ENCODE data around the gene COL3A1.

Gene COL3A1

DNA sequence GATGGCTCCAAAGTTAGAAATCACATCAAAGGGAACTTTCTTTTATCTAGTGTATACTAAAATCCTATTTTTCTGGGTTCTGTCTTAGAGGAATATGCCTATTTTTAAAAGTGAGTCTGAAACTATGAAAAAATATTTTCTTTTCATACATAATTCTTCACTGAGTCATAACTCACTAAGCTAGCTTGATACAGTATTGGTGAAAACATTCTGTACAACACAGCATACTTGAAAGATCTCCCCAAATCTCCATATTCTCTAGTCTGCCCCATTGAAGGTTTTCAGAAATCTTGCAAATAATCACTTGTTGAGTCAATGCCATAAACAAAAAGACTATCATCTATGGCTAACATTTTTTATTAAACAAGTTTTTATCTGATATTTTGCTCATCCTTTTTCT, 44.5 kb downstream of the COL3A1 start:
- no peak for DNase-seq

- no peak for DNase-seq
These were observed 46.0 kb downstream of the COL3A1 start for GRCh38 chr2:189020179-189020578.

DNA sequence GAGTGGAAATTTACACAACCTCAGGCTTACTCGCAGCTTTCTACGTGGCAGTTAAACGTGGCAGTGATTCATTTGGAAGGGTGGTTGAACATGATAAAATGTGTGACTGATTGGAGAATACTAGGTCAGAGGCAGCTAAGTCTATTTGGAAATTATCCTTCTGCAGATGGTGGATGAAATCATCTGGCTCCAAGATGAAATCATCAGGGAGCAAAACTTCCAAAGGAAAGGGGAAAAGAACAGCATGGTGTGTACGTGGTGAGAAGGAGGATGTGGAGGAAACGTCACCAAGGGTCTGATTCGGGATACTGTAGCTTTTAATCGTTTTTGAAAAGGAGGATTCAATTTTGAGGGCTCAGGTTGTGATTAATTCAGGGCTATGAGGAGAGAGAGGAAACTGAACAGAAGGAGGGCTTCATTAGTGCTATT, 47.9 kb downstream of the COL3A1 start:
- DNase-seq = no peak

GRCh38 chr2:189022492-189022891, 48.3 kb downstream of the COL3A1 start:
- no peak for DNase-seq

DNA sequence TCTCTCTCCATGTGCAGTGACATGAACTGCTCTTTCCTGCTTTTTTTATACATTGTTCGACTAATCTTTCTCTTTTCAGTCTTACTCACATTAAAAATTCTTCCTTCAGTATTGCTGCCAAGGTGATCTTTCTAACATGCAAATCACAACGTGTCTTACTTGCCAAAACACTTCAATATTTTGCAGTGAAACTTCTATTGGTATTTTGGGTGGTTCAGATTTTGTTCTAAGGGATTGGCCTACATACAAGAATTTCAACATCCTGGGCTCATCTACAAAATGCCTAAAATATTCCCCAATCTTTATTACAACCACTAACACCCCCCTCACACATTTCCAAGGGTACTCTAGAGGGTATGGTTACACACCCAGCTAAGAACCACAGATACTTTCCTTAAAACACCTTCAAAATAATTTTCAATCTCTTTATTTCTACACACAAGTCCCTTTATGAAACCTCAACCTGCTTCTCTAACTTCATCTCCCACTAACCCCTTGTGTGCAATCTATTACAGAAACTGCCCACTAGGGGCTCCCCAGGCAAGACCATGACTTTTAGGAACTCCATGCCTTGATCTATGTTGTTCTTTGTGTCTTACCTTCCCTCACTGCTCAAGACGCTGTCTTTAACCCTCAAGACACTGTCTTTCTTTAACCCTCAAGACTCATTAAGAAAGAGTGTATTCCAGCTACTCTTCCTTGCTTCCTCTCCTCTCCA, 50.9 kb downstream of the COL3A1 start:
- no peak for DNase-seq

GRCh38 chr2:189037518-189037917, 63.3 kb downstream of the COL3A1 start:
- no peak for DNase-seq

DNA sequence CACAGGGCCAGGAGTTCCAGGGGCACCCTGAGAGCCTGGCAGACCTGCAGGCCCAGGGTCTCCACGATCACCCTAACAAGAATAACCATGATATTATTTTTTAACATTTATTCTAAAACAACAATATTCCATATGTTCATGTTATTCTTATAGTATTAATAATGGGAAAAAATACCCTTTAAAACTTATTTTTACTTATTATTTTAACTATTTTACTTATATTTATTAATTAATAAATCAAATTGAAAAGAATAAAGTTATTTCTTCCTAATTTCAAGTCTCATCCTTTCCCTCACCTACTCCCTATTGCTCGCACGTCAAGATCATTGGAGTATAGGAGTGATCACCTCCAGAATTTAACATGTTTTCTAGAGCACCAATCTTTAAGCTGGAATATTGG, 71.7 kb downstream of the COL3A1 start:
- DNase-seq = no peak

DNA sequence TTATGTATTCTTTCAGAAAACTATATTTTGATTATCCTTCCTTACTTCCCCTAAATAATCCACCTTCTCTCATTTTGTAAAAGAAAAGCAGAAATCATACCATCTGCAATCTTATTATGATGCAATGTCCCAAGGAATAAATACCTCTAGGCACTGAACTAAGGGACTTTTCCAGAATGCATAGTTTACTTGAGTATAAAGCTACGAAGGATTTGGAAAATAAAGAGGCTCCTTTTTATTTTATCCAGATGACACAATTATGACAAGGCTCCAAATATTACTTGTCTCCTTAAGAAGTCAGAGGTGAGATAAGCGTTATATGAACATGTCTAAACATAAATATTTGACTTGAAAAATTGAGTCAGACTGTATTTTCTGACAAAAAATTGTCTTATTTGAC, 72.1 kb downstream of the COL3A1 start:
- no peak for DNase-seq

GRCh38 chr2:189047171-189047888, 73.2 kb downstream of the COL3A1 start:
- no peak for DNase-seq

GRCh38 chr2:189048189-189048588, 74.0 kb downstream of the COL3A1 start:
- no peak for DNase-seq

GRCh38 chr2:189049709-189050164, 75.6 kb downstream of the COL3A1 start:
- no peak for DNase-seq

GRCh38 chr2:189050165-189050712, 76.1 kb downstream of the COL3A1 start:
- DNase-seq = no peak

DNA sequence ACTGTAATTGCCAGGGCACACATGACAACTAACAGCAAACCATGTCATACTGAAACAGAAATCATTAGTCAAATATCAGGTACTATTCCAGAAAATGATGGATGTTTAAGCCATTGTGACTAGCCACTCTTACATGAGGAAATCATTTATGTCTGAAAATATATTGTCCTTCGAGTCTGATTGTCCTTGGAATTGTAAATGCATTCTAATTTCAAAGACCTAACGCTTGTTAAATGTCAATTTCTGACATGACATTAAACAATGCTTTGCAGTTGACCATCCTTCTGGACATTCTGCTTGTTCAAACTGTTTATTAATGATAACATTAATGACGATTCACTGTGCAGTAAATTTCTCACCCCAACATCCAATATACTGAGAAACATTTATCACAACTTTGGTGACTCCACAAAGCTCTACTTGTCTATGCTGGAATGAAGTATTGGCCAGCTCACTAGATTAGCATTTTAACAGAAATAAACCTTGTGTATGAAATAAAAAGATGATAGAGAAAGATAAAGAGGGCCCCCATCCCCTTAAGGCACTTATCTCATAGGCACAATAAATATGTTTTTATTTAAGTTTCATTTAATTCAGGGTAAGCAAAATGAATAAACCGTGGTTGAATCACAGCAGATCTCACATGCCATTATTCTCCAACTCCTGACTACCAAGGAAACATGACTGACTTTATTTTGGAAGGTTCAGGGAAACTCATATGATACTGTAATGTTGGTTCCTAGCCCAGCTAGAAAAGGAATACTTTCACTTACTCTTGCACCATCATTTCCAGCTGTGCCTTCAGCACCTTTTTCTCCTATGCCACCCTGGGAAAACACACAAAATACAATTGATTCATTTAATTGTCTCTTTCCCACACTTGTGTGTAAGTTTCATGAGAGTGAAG, 82.3 kb downstream of the COL3A1 start:
- DNase-seq = no peak

DNA sequence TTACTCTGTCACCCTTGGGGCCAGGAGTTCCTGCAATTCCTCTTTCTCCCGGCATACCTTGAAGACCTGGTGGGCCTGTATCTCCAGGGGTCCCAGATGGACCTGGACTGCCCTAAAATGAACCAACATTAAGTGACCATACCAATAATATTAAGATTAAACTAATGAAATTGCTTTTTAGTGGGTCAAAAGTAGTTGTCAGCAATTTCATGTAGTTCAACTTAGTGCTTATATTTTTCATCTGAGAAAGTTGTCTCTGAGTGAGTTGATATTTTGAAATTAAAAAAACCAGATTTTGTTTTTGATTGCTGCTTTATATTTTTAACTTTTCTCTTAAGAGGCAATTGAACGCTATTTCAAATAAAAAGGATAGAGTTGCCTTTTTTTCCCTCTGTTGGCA, 83.1 kb downstream of the COL3A1 start:
- no peak for DNase-seq

DNA sequence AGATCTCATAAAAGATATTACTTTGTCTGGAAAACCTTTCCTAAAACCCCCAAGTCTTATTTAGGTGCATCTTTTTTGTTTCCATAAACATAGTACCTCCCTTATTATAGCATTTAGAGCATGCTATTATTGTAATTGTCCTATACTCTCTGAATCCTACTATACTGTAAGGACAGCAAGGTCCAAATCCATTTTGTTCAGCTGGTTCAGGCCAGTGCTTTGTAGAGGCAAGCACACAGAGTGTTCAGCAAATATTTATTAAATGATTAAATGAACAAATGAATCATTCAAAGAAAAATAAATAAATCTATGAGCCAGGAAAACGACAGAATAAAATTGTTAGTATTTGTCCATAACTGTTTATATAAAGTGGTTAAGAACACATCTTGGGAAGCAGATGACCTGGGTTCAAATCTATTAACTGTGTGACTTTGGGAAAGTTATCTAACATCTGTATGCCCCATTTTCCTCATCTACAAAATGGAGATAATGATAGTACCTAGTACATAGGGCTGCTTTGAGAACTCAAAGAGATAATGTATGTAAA, 86.0 kb downstream of the COL3A1 start:
- no peak for DNase-seq

All from activated T-cell treated with anti-CD3 and anti-CD28 coated beads for 4 hours (primary cell).